Activated CD4-positive, CD25-positive, alpha-beta regulatory T cell (primary cell): Measurements from ENCODE around the gene KDR.

ENCODE experiments used
- DNase-seq, 4 experiments: peaks; one replicate each; lab custom pipeline; 2025; lab: John Stamatoyannopoulos, UW

The KDR gene

DNA sequence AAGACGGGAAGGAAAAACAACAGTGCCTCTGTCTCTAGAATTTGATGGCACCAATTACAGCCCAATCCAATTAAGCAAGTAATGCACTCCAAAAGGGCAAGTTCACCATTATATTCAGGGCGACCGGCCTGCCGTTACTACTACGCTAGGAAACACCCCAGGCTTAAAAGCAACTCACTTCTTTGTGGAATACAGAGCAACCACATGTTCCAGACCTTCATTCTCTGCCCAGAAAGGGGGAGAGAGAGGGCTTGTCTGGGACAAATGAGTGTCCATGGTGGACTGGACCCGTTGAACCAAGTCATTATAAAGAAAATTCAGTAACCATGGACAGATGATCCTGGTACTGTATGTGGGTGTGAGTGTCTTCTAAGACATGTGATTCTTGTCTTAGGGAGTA lies 1.6 kb downstream of the KDR start:
- no peak for DNase-seq

DNA sequence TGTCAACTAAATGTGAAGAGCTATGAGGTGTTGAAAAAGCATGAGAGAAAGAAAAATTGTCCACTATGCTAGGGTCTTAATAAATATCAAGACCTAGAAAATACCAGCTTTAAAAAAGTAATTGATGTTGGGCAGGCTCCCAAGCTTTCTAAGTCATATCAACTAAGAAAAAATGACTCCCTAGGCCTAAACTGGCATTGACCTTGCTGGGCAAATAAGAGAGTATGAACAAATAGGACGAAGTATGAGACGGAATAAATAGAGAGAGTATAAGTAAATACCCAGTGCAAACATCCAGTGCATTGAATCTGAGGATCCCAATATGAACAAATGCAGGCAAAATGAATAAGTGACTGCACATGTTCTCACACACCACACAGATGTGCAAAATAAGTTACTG lies 3.2 kb downstream of the KDR start:
- no peak for DNase-seq

DNA sequence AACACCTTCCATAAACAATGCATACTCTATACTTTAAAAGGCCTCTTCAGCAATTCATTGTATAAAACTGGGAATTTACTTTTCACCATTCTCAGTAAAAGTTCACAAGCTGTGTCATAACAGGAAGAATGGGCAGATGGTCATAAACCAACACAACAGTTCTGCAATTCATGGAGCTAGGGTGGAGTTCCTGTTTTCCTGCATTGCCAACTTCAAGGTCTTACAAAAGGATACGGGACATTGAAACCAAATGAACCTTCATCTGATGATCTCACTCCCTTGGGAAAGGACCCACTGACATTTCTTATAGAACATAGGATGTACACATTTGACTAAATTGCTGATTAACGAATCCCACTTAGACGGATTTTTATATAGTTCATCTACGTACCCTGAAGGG lies 4.1 kb downstream of the KDR start:
- DNase-seq: no peak

DNA sequence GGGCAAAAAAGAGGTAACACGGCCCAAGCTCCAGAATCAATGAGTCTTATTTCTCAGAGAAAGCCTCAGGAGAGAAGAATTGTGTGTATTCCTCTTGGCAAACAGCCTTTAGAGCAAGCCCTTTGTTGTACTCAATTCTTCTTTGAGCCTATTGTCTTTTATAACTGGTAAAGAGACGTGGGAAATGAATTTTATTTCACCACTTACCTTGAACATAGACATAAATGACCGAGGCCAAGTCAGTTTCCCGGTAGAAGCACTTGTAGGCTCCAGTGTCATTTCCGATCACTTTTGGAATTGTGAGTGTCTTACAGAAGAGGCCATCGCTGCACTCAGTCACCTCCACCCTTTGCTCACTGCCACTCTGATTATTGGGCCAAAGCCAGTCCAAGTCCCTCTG lies 7.0 kb downstream of the KDR start:
- DNase-seq: no peak

DNA sequence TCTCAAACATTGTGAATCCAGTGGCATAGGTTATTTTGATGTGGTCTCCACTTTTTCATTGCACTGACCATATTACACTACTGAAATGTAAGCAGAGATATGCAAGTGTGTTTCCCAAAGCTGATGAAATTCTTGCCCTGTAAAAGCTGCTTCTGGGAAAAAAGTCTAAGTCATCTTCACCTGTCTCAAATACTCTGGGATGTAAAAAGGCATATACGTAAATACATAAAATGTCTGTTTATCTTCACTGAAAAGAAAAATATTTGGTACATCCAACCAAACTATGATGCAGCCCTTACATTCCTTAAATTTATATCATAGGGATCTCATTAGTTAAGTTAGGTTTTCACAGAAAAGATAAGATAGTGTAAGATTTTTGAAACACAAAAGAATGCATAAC lies 7.9 kb downstream of the KDR start:
- no peak for DNase-seq

DNA sequence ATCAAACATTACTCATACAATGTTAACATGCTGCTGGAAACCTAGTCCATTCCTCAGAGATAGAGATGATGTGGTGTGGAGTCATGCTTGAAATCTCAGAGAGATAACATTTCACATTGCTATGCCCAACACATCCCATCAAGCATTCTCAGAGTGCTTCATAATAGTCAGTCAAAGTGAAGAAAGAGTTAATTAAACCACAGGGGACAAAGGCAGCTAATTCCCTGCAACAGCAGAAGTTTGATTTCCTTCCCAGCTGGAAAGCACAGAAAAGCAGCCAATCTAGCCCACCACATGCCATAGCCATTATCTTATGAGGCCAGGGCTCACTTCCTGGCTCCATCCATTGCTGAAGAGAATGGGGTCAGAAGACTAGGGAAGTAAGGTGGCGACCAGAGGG lies 8.9 kb downstream of the KDR start:
- DNase-seq: no peak

DNA sequence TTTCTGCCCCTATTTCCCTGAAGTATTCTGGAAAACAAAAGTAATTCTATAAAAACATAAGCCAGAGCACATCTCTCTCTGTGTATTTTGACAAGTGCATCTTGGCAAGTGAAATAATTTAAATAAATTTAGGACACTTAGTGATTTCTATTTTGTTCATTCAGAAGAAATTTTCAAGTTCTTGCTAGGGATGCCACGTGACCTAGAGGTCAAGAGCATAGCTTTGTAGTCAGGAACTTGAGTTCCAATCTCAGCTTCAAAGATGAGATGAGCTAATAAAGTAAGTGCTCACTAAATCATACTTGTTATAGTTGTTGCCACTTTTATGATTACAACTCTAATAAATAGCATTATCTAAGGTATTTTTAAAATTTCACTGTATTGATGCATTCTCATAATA lies 13.8 kb downstream of the KDR start:
- DNase-seq: no peak

DNA sequence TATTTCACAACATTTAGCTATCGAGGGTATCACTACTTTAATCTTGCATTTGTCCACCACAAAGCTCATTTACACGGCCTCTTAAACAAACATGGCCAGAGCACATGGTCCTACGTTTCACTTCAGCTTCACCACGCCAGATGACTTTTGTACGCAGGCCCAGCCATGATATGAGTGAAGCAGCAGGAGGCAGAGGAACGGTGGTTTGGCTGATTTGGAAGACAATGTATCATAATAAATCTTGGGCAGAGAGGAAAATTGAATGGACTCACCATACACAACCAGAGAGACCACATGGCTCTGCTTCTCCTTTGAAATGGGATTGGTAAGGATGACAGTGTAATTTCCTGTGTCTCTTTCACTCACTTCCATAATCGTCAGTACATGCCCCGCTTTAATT lies 15.3 kb downstream of the KDR start:
- DNase-seq: no peak

DNA sequence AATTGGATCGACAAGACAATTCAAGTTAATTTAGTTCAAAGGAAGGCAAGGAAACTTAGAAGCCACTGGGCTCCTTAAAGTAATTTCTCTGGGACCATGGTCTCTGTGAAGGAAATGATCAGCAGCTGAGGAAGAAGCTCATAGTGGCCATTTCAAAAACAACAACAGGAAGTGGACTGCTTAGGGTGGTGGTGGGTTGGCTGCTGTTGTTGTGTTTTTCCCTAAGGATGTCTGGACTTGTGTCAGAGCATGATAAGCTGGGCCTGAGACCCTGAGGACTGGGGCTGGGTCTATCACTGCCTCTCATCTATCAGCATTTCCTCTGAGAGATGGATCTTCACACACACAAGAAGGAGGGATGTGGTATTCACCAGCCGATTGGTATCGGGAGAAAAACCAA lies 18.3 kb downstream of the KDR start:
- no peak for DNase-seq

DNA sequence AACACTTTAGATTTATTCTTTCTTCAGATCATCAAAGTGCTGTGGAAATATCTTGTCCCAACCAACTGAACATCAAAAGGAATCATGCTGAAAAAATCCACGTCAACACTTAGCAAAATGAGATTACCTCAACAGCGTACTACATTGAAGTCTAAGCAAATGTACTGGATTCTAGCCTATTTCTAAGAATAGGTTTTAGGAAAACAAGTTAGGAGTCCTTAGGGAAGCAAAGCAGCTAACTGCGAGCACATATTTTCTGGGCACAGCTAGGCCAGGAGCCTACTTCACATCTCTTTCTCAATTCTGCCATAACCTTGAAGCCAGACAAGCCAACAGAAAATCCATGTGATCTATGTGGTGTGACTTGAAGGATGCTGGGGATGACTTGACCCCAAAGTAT lies 22.2 kb downstream of the KDR start:
- no peak for DNase-seq

DNA sequence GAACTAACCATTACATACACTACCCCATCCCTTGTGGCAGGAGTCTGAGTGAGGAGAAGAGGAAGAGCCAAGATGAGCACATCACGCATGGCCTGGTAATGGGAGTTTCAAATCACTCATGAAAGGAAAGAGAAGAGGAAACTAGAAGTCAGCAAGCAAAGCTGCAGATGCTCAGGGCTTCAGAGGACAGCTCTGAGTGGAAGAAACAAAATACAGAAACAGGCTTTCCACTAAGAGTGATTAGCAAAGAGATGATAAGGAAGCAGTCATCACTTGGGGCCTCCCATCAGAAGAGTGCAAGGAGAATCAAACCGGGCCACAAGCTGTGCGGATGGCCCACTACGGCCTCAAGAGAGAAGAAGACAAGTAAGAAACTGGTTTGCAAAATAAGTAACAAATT lies 25.6 kb downstream of the KDR start:
- DNase-seq: no peak

DNA sequence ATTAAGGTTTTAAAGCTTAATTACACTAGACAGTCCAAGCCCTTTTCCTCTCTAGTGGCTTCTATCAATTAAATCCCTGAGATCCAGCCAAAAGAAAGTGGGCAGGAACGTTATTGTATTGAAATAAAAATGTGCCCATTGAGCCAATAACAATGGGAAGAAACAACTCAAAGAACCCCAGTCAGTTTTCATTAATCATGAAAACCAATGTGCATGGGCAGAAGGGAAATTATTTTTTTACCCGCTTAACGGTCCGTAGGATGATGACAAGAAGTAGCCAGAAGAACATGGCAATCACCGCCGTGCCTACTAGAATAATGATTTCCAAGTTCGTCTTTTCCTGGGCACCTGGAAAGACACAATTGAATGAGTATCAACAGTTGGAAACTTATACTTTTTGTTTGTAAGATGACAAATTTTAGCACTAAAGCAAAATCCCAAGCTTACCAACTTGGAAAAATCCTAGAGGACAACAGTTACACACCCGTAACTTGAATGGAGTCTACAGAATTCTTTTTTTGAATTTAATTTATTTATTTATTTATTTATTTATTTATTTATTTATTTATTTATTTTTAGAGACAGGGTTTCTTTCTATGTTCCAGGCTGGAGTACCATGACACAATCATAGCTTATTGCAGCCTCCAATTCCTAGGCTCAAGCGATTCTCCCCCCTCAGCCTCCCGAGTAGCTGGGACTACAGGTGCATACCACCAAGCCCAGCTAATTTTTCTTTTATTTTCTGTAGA lies 26.8 kb downstream of the KDR start:
- no peak for DNase-seq

DNA sequence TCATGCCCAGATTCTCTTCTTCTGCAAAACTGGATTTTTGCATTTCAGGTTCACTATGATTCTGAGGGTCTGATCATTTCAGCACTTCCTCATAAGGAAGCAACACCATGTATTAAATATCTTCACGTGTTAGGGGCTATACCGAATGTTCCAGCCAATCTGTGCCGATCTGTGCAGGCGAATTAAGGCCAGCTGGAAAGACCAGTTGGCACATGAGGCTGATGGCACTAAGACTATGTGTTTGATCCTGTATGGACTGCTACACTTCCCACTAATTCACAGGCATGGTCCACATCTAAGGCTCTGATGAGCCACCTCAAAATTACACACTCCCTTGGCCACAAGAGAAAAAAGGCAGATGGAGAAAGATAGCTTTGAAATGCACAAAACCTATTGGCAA lies 28.8 kb downstream of the KDR start:
- DNase-seq: no peak

DNA sequence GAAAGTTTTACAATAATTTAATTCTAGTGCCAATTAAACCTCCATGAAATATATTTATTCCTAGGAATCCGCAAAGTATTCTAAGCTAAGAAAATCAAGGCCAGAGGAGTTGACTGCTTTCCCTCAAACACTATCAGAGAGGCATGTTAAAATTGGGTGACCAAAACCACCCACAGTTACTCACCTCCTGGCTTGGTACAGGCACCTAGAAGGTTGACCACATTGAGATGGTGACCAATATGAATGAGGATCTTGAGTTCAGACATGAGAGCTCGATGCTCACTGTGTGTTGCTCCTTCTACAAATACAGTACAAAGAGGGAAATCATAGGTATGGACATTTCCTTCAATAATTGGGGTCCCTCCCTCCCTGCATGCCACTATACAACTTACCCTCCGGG lies 29.4 kb downstream of the KDR start:
- DNase-seq: no peak

DNA sequence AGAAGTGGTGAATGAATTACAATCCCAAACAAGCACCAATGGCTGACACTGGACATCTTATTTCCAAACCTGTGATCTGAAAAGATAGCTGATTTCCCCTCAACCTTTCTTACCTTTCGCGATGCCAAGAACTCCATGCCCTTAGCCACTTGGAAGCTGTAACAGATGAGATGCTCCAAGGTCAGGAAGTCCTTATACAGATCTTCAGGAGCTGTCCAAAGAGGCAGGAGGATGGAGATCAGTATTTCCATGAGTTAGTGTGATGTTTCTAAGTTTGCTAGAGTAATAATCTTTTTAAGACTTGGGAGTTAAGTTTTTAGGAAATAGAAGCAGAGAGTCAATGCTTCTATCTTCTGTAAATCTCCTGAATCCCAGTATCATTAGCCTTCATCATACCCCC lies 32.9 kb downstream of the KDR start:
- no peak for DNase-seq

DNA sequence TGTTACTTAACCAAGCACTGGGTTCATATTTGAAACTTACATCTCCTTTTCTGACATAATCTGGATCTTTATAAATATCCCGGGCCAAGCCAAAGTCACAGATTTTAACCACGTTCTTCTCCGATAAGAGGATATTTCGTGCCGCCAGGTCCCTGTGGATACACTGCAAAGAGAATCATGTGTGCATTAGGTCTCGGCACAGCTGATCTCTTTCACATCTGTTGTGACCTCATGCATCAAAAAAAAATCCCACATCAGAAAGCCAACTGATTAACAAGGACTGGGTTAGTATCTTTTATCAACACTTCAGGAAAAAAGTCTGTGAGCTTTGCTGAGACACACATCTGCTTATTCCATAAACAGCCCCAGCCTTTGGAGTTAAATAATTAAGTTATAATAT lies 35.5 kb downstream of the KDR start:
- DNase-seq: no peak

DNA sequence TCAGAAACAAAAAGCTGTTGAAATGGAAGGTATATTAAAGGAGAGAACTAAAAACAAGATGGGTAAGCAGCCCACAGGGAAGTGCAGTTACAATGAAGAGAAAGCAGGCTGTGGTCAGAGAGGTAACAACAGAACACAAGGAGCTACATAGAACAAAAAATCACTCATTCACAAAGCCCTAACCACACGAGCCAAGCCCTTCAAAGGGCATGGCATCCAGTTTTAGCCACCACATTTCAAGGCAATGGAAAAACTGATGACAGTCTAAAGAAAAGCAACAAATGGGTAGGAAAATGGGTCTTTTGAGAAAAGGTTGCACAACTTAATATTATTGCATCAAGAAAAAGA lies 37.5 kb downstream of the KDR start:
- DNase-seq: no peak

DNA sequence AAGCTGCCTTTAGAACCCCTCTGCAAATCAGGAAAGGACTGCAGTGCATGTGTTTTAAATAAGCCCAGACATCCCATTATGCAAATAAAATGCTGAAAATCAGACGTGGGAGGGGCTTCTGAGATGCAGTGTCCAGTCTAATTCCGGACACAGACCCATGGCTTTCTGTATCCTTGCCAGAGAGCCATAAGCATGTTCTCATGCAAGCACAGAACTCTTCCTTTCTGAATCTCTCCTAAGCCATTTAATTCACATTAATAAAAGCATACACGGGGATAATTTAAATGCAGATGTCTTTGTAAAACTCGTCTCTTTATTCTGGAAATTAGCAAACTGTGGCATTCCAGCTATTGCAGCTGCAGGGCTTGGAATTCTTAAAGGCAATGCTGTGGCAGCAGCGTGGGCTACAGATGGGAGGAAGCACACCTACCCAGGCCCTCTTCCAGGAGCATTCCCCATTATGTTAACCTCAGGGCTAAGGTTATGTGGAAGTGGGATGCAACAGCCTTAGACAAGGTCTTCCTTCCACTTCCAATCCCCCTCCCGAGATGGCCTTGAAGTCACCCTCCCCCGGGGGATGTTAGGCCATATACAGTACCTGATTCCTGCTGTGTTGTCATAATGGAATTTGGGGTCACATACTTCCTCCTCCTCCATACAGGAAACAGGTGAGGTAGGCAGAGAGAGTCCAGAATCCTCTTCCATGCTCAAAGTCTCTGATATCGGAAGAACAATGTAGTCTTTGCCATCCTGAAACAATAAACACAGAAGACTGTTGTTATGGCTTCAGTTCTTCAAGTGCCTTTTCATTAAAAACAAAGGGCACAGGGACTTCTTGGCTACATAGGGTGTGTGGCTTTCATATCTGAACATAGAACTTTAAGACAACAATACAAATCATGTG lies 38.1 kb downstream of the KDR start:
- no peak for DNase-seq

DNA sequence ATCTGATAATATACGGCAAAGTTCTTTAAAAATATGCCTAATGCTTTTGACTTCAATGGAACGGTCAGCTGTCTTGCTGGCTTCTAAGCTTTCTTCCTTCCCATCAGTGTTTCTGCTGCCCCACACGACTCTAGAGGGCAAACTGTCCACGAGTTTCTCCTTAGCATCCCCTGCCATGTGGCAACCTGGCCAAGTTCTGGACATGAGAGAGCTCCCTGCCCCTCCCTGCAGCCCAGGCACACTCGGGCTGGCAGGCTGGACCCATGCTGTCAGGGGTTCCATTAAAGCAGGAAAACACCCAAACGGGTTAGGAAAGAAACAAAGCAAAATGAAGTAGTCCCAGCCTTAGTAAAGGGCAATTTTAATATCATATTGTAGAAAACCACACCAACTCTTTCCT lies 38.8 kb downstream of the KDR start:
- no peak for DNase-seq

DNA sequence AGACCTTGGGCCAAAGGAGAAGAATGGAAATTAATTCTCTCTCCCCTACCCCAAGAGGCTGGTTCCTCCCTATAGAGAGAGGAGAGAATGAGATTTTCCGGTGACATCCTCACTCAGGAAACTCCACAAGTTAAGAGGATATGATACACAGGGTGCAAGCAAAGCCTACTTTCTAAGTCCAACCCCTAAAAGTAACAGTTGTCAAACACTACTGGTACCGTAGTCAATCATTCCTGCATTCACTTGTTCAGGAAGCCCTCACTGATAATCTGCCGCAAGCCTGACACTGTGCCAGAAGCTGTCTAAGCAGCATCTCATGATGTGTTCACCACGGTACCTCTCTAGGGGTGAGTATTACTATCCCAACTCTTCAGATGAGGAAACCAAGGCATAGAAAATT lies 41.7 kb downstream of the KDR start:
- no peak for DNase-seq

DNA sequence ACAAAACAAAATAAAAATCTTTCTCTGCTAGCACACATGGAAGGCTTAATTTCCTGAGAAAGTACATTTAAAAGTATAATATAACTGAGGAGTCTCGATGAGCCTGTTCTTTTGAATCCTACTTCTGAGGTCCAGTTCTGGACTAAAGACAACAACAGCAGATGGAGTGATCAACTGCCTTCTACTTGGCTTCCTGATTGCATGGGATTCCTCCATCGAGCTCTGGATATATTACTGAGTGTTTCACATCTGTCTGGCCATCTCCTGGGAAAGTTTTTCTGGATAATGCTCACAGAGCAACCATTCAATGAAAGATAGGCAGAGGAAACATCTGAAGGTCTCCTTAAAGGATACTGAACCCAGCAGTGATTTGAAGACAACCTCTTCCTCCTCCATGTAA lies 42.6 kb downstream of the KDR start:
- no peak for DNase-seq

DNA sequence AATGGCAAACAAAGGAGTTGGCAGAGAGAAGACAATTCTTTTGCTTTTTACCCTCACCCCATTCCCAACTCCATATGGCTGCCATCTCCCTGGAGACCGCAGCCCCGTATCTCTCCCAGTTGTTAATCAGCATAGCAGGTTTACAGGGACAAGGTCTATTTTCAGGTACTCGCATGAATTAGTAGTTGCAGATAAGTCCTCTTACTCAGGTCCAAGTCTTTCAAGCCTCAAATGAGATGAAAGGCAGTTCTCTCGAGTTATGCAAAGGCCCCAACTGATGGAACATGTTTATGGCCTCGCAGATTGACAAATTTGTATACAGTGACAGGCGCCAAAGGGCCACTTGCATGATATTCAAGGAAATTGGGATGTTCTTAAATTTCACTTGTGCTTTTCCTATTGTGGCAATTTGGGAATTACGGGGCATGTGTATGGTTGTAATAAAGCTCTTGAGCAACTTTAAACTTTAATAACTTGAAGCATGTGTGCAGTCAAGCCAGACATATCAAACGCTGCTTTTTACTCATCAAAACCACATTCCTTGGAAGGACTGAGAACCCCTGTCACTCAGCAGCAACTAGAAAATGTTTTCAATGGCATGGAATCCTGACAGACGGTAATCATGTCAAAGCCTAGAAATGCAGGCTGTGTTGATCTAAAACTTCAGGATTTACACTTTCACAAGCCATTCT lies 45.1 kb downstream of the KDR start:
- DNase-seq: no peak
